Activated CD8-positive, alpha-beta memory T cell treated with anti-CD3 and anti-CD28 coated beads for 4 hours (primary cell): ENCODE data around the gene RIPOR3.
"Not testable (repeated sequence)": the region's sequence is repeated elsewhere in the genome, so short reads cannot be mapped to it uniquely, and the experiment has no call there.

Source experiments
- DNase-seq, 2 donors: peaks; one replicate each; pipeline ENCODE4 v3.0.0-alpha.2; 2020; ENCODE audit warnings: low read depth in 2 of 2

RIPOR3 gene

GRCh38 chr20:50704971-50705370, 13.6 kb upstream of the RIPOR3 start:
- DNase-seq = no peak

GRCh38 chr20:50704514-50704913, 13.2 kb upstream of the RIPOR3 start:
- DNase-seq = no peak

GRCh38 chr20:50703651-50704438, 12.5 kb upstream of the RIPOR3 start:
- DNase-seq = not testable (repeated sequence)

GRCh38 chr20:50701041-50701963, 10.0 kb upstream of the RIPOR3 start:
- DNase-seq = no peak

- DNase-seq = no peak
These were observed 8.3 kb upstream of the RIPOR3 start for GRCh38 chr20:50699688-50700087.

- DNase-seq = not testable (repeated sequence)
These were observed 6.9 kb upstream of the RIPOR3 start for GRCh38 chr20:50698255-50698654.

GRCh38 chr20:50695135-50695872, 4.0 kb upstream of the RIPOR3 start:
- DNase-seq = no peak

GRCh38 chr20:50694379-50695134, 3.2 kb upstream of the RIPOR3 start:
- DNase-seq = no peak

GRCh38 chr20:50693001-50693400, 1.7 kb upstream of the RIPOR3 start:
- DNase-seq = no peak

GRCh38 chr20:50692552-50692933, 1.2 kb upstream of the RIPOR3 start:
- no peak for DNase-seq

GRCh38 chr20:50691573-50692551, 520 bp upstream of the RIPOR3 start:
- DNase-seq = no peak

GRCh38 chr20:50689864-50690649, 1.3 kb downstream of the RIPOR3 start:
- no peak for DNase-seq

- no peak for DNase-seq
These were observed 2.9 kb downstream of the RIPOR3 start for GRCh38 chr20:50688256-50688975.

GRCh38 chr20:50686821-50687220, 4.5 kb downstream of the RIPOR3 start:
- no peak for DNase-seq

GRCh38 chr20:50683570-50683969, 7.8 kb downstream of the RIPOR3 start:
- DNase-seq = no peak

- DNase-seq = no peak
These were observed 8.3 kb downstream of the RIPOR3 start for GRCh38 chr20:50682947-50683530.

- DNase-seq = no peak
These were observed 9.3 kb downstream of the RIPOR3 start for GRCh38 chr20:50682065-50682464.

GRCh38 chr20:50681359-50682064, 9.8 kb downstream of the RIPOR3 start:
- no peak for DNase-seq
